RCC 7860 (cell line): Measurements from ENCODE around the gene RGS6.

Source experiments
- DNase-seq: peaks from one replicate; pipeline ENCODE4 v3.0.0-alpha.2; 2015; ENCODE audit warnings: low spot score
- FAIRE-seq: peaks from 2 replicates; lab custom pipeline; 2012; peaks lifted over from hg19 to GRCh38; lab: Jason Lieb, UNC

The RGS6 gene

GRCh38 chr14:72222046-72222445 is 289.8 kb downstream of the RGS6 start:
- FAIRE-seq = no peak
- no peak for DNase-seq

- FAIRE-seq (no peak), DNase-seq (no peak)
Measured at GRCh38 chr14:72236629-72237028, 304.4 kb downstream of the RGS6 start.

- FAIRE-seq = no peak
Measured at GRCh38 chr14:72237722-72238666, 305.8 kb downstream of the RGS6 start.

GRCh38 chr14:72243309-72244293 is 311.4 kb downstream of the RGS6 start:
- no peak for DNase-seq
- FAIRE-seq = no peak

More at GRCh38 chr14:72237722-72238666, 305.8 kb downstream of the RGS6 start:
- no peak for DNase-seq

GRCh38 chr14:72247896-72248465 is 315.8 kb downstream of the RGS6 start:
- FAIRE-seq = no peak
- DNase-seq = no peak

- DNase-seq (no peak), FAIRE-seq (no peak)
Measured at GRCh38 chr14:72253503-72253902, 321.3 kb downstream of the RGS6 start.

- no peak for DNase-seq
- no peak for FAIRE-seq
Measured at GRCh38 chr14:72254202-72254936, 322.1 kb downstream of the RGS6 start.

- FAIRE-seq (no peak), DNase-seq (no peak)
Measured at GRCh38 chr14:72254937-72255472, 322.8 kb downstream of the RGS6 start.

- peak; percentile 71 for DNase-seq
- FAIRE-seq = peak; percentile 86
Measured at GRCh38 chr14:72256055-72256454, 323.8 kb downstream of the RGS6 start.

GRCh38 chr14:72261068-72261467 is 328.8 kb downstream of the RGS6 start:
- FAIRE-seq (no peak), DNase-seq (no peak)

GRCh38 chr14:72262771-72263170 is 330.5 kb downstream of the RGS6 start:
- DNase-seq = no peak
- no peak for FAIRE-seq

- FAIRE-seq (no peak), DNase-seq (no peak)
Measured at GRCh38 chr14:72264716-72265115, 332.5 kb downstream of the RGS6 start.

GRCh38 chr14:72270147-72270727 is 338.0 kb downstream of the RGS6 start:
- FAIRE-seq (no peak), DNase-seq (no peak)

GRCh38 chr14:72270749-72271148 is 338.5 kb downstream of the RGS6 start:
- no peak for FAIRE-seq
- DNase-seq = no peak

GRCh38 chr14:72275242-72275641 is 343.0 kb downstream of the RGS6 start:
- no peak for DNase-seq

GRCh38 chr14:72278316-72278715 is 346.1 kb downstream of the RGS6 start:
- FAIRE-seq = no peak
- DNase-seq = no peak

More at GRCh38 chr14:72275242-72275641, 343.0 kb downstream of the RGS6 start:
- FAIRE-seq = no peak

GRCh38 chr14:72284176-72284575 is 351.9 kb downstream of the RGS6 start:
- DNase-seq = no peak
- no peak for FAIRE-seq

GRCh38 chr14:72290241-72290640 is 358.0 kb downstream of the RGS6 start:
- FAIRE-seq (no peak), DNase-seq (no peak)

GRCh38 chr14:72291908-72292688 is 359.9 kb downstream of the RGS6 start:
- DNase-seq = peak; percentile 10
- no peak for FAIRE-seq
